Measurements from ENCODE around the gene CYP2B6.
"Not testable (repeated sequence)": the region's sequence is repeated elsewhere in the genome, so short reads cannot be mapped to it uniquely, and the experiment has no call there.

The CYP2B6 gene

GRCh38 chr19:40980743-40981442 is 10.2 kb upstream of the CYP2B6 start:
- not testable (repeated sequence) for DNase-seq (ENCODE audit: low read depth)

GRCh38 chr19:40981591-40981990 is 9.5 kb upstream of the CYP2B6 start:
- DNase-seq (ENCODE audit: low read depth) = no peak

GRCh38 chr19:40982594-40983101 is 8.4 kb upstream of the CYP2B6 start:
- peak; percentile 34 for DNase-seq (ENCODE audit: low read depth)

GRCh38 chr19:40989453-40989852 is 1.6 kb upstream of the CYP2B6 start:
- DNase-seq (ENCODE audit: low read depth) = no peak

- DNase-seq (ENCODE audit: low read depth) = peak; percentile 1
Observed at GRCh38 chr19:40995355-40995754, 4.3 kb downstream of the CYP2B6 start.

GRCh38 chr19:40999018-40999417 is 7.9 kb downstream of the CYP2B6 start:
- DNase-seq (ENCODE audit: low read depth) = not testable (repeated sequence)

- no peak for DNase-seq (ENCODE audit: low read depth)
Observed at GRCh38 chr19:41000310-41000737, 9.2 kb downstream of the CYP2B6 start.

- DNase-seq (ENCODE audit: low read depth) = no peak
Observed at GRCh38 chr19:41001243-41001971, 10.3 kb downstream of the CYP2B6 start.

GRCh38 chr19:41003656-41004055 is 12.6 kb downstream of the CYP2B6 start:
- not testable (repeated sequence) for DNase-seq (ENCODE audit: low read depth)

- no peak for DNase-seq (ENCODE audit: low read depth)
Observed at GRCh38 chr19:41009700-41010235, 18.7 kb downstream of the CYP2B6 start.

- no peak for DNase-seq (ENCODE audit: low read depth)
Observed at GRCh38 chr19:41013359-41013758, 22.3 kb downstream of the CYP2B6 start.

GRCh38 chr19:41014643-41015042 is 23.6 kb downstream of the CYP2B6 start:
- DNase-seq (ENCODE audit: low read depth) = no peak

- DNase-seq (ENCODE audit: low read depth) = no peak
Observed at GRCh38 chr19:41016488-41017071, 25.5 kb downstream of the CYP2B6 start.

GRCh38 chr19:41018736-41019290 is 27.7 kb downstream of the CYP2B6 start:
- no peak for DNase-seq (ENCODE audit: low read depth)

- DNase-seq (ENCODE audit: low read depth) = no peak
Observed at GRCh38 chr19:41019346-41019745, 28.3 kb downstream of the CYP2B6 start.

GRCh38 chr19:41023193-41023592 is 32.1 kb downstream of the CYP2B6 start:
- no peak for DNase-seq (ENCODE audit: low read depth)

- no peak for DNase-seq (ENCODE audit: low read depth)
Observed at GRCh38 chr19:41025411-41025810, 34.3 kb downstream of the CYP2B6 start.

- DNase-seq (ENCODE audit: low read depth) = no peak
Observed at GRCh38 chr19:41025871-41026270, 34.8 kb downstream of the CYP2B6 start.

GRCh38 chr19:41027273-41027967 is 36.3 kb downstream of the CYP2B6 start:
- DNase-seq (ENCODE audit: low read depth) = no peak

GRCh38 chr19:41029524-41030432 is 38.7 kb downstream of the CYP2B6 start:
- DNase-seq (ENCODE audit: low read depth) = no peak

- no peak for DNase-seq (ENCODE audit: low read depth)
Observed at GRCh38 chr19:41030651-41031050, 39.6 kb downstream of the CYP2B6 start.

Measured in ELR (cell line).